IMR-90 (cell line): Measurements from ENCODE around the gene MARS2.
"Not testable (repeated sequence)": the region's sequence is repeated elsewhere in the genome, so short reads cannot be mapped to it uniquely, and the experiment has no call there.

Experiments
- BHLHE40 ChIP-seq: fragments of 150-350 bp; IDR thresholded peaks from 2 replicates; pipeline ENCODE4 v1.6.1; 2016; ENCODE audit warnings: mild to moderate bottlenecking, low read depth, low read length
- CHD1 ChIP-seq: IDR thresholded peaks from 2 replicates; pipeline ENCODE4 v1.6.1; 2012; ENCODE audit warnings: low read depth, low read length, improper control_type of control experiment
- CTCF ChIP-seq: conservative IDR thresholded peaks from 2 replicates; pipeline ENCODE4 v1.5.1; 2012; ENCODE audit warnings: mild to moderate bottlenecking, low read depth, low read length, improper control_type of control experiment
- FOS ChIP-seq: fragments of 150-350 bp; IDR thresholded peaks from 2 replicates; pipeline ENCODE4 v1.6.1; 2016; ENCODE audit warnings: low read depth, low read length
- MXI1 ChIP-seq: IDR thresholded peaks from 2 replicates; pipeline ENCODE4 v1.6.1; 2012; ENCODE audit warnings: low read depth, mild to moderate bottlenecking, low read length, moderate library complexity, borderline replicate concordance
- NFE2L2 ChIP-seq: fragments of 150-350 bp; IDR thresholded peaks from 2 replicates; pipeline ENCODE4 v1.6.1; 2016; ENCODE audit warnings: low read depth, mild to moderate bottlenecking, low read length
- POLR2A ChIP-seq: IDR thresholded peaks from 2 replicates; pipeline ENCODE4 v1.6.1; 2012; ENCODE audit warnings: mild to moderate bottlenecking, low read depth, low read length
- RAD21 ChIP-seq: IDR thresholded peaks from 2 replicates; pipeline ENCODE4 v1.6.1; 2012; ENCODE audit warnings: low read length, improper control_type of control experiment
- RCOR1 ChIP-seq: IDR thresholded peaks from 2 replicates; pipeline ENCODE4 v1.6.1; 2012; ENCODE audit warnings: mild to moderate bottlenecking, low read length, improper control_type of control experiment; ENCODE audit not compliant: insufficient replicate concordance
- RFX5 ChIP-seq: IDR thresholded peaks from 2 replicates; pipeline ENCODE4 v1.8.0; 2012; ENCODE audit warnings: low read depth, mild to moderate bottlenecking, low read length, moderate library complexity
- SMC3 ChIP-seq: fragments of 150-350 bp; IDR thresholded peaks from 2 replicates; pipeline ENCODE4 v1.6.1; 2016; ENCODE audit warnings: low read depth, mild to moderate bottlenecking, antibody characterized with exemption, low read length, moderate library complexity

GRCh38 chr2:197728555-197729544 is 23.7 kb downstream of the MARS2 start:
- TF ChIP-seq CTCF, POLR2A, MXI1, RFX5, BHLHE40, RAD21, RCOR1, NFE2L2, FOS, SMC3, CHD1: not testable (repeated sequence)
